ENCODE data around the gene SMAD9.

Gene SMAD9

GRCh38 chr13:36862722-36863121, 57.3 kb downstream of the SMAD9 start:
- DNase-seq (ENCODE audit: low read depth) = no peak

GRCh38 chr13:36862002-36862685, 57.9 kb downstream of the SMAD9 start:
- DNase-seq (ENCODE audit: low read depth) = no peak

GRCh38 chr13:36859259-36859658, 60.8 kb downstream of the SMAD9 start:
- DNase-seq (ENCODE audit: low read depth) = no peak

GRCh38 chr13:36858290-36858689, 61.7 kb downstream of the SMAD9 start:
- DNase-seq (ENCODE audit: low read depth) = no peak

- DNase-seq (ENCODE audit: low read depth) = no peak
Measured at GRCh38 chr13:36857253-36857652, 62.8 kb downstream of the SMAD9 start.

- DNase-seq (ENCODE audit: low read depth) = no peak
Measured at GRCh38 chr13:36850790-36851438, 69.1 kb downstream of the SMAD9 start.

GRCh38 chr13:36848199-36848982, 71.6 kb downstream of the SMAD9 start:
- DNase-seq (ENCODE audit: low read depth) = no peak

- no peak for DNase-seq (ENCODE audit: low read depth)
Measured at GRCh38 chr13:36847606-36848005, 72.4 kb downstream of the SMAD9 start.

- DNase-seq (ENCODE audit: low read depth) = no peak
Measured at GRCh38 chr13:36841391-36841790, 78.6 kb downstream of the SMAD9 start.

- no peak for DNase-seq (ENCODE audit: low read depth)
Measured at GRCh38 chr13:36840718-36841250, 79.3 kb downstream of the SMAD9 start.

GRCh38 chr13:36839981-36840380, 80.1 kb downstream of the SMAD9 start:
- DNase-seq (ENCODE audit: low read depth) = no peak

- no peak for DNase-seq (ENCODE audit: low read depth)
Measured at GRCh38 chr13:36839281-36839680, 80.8 kb downstream of the SMAD9 start.

- DNase-seq (ENCODE audit: low read depth) = no peak
Measured at GRCh38 chr13:36837354-36838092, 82.5 kb downstream of the SMAD9 start.

GRCh38 chr13:36834299-36834698, 85.7 kb downstream of the SMAD9 start:
- DNase-seq (ENCODE audit: low read depth) = no peak

- DNase-seq (ENCODE audit: low read depth) = no peak
Measured at GRCh38 chr13:36831291-36831690, 88.7 kb downstream of the SMAD9 start.

- DNase-seq (ENCODE audit: low read depth) = no peak
Measured at GRCh38 chr13:36829753-36830152, 90.3 kb downstream of the SMAD9 start.

- no peak for DNase-seq (ENCODE audit: low read depth)
Measured at GRCh38 chr13:36822785-36823184, 97.3 kb downstream of the SMAD9 start.

GRCh38 chr13:36820222-36820621, 99.8 kb downstream of the SMAD9 start:
- DNase-seq (ENCODE audit: low read depth) = no peak

- peak; percentile 11 for DNase-seq (ENCODE audit: low read depth)
Measured at GRCh38 chr13:36819739-36820090, 100.3 kb downstream of the SMAD9 start.

- DNase-seq (ENCODE audit: low read depth) = peak; percentile 88
Measured at GRCh38 chr13:36818804-36819738, 101.0 kb downstream of the SMAD9 start, which contains the start of gene RFXAP. Gene RFXAP, plus strand, starts transcription at chr13:36819222. Its CDS starts 136 bp downstream, at chr13:36819358.

Measured in stimulated activated CD8-positive, alpha-beta memory T cell treated with anti-CD3 and anti-CD28 coated beads, Interleukin-12 subunit alpha, Interleukin-12 subunit beta, amount 100 ng/mL, for 4 hours (primary cell).